ENCODE data around the gene CMSS1. TPM values are rescaled to one million over a fixed set of nuclear protein-coding genes. Genes with fewer than 3 reads are reported as not detected.

The CMSS1 gene
- total and polyA plus RNA-seq, 2 of the 13 experiments (the other 11 are each of a cell fraction or from before 2014, with no cell fraction given) = 6.4 to 48.7 TPM

DNA sequence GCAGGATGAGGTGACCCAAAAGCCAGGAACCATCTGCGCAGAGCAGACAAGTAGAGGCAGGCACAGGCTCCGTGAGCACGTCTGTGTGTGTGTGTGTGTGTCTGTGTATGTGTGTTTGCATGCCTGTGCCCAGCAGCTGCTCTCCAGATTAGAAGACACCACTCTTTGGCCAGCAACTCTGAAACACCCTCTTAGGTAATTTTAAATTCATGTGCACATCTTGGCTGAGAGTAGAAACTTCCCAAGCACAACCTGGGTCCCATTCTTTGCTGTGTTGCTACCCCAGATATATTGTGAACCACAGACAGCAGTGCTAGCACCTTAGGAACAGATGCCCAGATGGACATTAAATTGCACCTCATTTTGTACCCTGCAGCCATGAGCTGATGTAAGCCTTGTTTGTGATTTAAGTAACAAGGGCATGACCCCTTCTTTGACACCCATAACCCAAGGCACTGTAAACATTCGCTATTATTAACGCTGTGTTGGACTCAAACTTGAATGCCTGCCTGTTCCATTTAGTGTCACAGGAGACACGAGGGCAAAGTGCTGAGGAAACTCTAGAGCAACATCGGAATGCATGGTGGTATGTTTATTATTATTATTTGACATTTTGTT, 296.9 kb downstream of the CMSS1 start, which contains the start of gene FILIP1L (continued):
- TF ChIP-seq HMG20B (CRISPR knock-in tag; conservative IDR thresholded peaks at IDR 0.05) (no peak), ZNF556 (CRISPR knock-in tag; IDR thresholded peaks at IDR 0.05; ENCODE audit: borderline replicate concordance) (no peak), NR2F6 (IDR thresholded peaks at IDR 0.05) (peak; percentile 88), NR2F6 (CRISPR knock-in tag; IDR thresholded peaks at IDR 0.05) (peak; percentile 84), RARA (CRISPR knock-in tag; IDR thresholded peaks at IDR 0.05) (peak; percentile 97), IRF2 (CRISPR knock-in tag; IDR thresholded peaks at IDR 0.05) (peak; percentile 30; the same call in 1 of the 2 replicates), CEBPG (CRISPR knock-in tag; IDR thresholded peaks at IDR 0.05) (peak; percentile 67), ZNF292 (CRISPR knock-in tag; IDR thresholded peaks at IDR 0.05; ENCODE audit: borderline replicate concordance, low read depth) (peak; percentile 31; the same call in 1 of the 2 replicates), SOX13 (IDR thresholded peaks at IDR 0.05) (no peak), SOX13 (CRISPR knock-in tag; conservative IDR thresholded peaks at IDR 0.05 in 1 of 2, IDR thresholded peaks at IDR 0.05 in 1 of 2) (peak in 1 of 2 experiments; percentile 68; a peak in 2 of 4 replicates), ZNF331 (CRISPR knock-in tag; IDR thresholded peaks at IDR 0.05) (0 out of 2 replicates have a peak, but pooled peaks have one; percentile 48), ZNF33A (CRISPR knock-in tag; IDR thresholded peaks at IDR 0.05; ENCODE audit: borderline replicate concordance) (no peak), MEF2D (CRISPR knock-in tag; IDR thresholded peaks at IDR 0.05) (peak; percentile 45; the same call in 1 of the 2 replicates), RXRA (CRISPR knock-in tag; IDR thresholded peaks at IDR 0.05) (peak; percentile 44; the same call in 1 of the 2 replicates), HNF4A (CRISPR knock-in tag; IDR thresholded peaks at IDR 0.05) (peak; percentile 63), GATAD2A (CRISPR knock-in tag; IDR thresholded peaks at IDR 0.05) (peak; percentile 57; the same call in 1 of the 2 replicates)
- TF ChIP-seq, protein P1, sequence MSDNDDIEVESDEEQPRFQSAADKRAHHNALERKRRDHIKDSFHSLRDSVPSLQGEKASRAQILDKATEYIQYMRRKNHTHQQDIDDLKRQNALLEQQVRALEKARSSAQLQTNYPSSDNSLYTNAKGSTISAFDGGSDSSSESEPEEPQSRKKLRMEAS (IDR thresholded peaks at IDR 0.05) = peak; percentile 63
- TF ChIP-seq, protein P2, sequence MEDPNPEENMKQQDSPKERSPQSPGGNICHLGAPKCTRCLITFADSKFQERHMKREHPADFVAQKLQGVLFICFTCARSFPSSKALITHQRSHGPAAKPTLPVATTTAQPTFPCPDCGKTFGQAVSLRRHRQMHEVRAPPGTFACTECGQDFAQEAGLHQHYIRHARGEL (CRISPR knock-in tag; IDR thresholded peaks at IDR 0.05) = no peak
- TF ChIP-seq, protein P3, sequence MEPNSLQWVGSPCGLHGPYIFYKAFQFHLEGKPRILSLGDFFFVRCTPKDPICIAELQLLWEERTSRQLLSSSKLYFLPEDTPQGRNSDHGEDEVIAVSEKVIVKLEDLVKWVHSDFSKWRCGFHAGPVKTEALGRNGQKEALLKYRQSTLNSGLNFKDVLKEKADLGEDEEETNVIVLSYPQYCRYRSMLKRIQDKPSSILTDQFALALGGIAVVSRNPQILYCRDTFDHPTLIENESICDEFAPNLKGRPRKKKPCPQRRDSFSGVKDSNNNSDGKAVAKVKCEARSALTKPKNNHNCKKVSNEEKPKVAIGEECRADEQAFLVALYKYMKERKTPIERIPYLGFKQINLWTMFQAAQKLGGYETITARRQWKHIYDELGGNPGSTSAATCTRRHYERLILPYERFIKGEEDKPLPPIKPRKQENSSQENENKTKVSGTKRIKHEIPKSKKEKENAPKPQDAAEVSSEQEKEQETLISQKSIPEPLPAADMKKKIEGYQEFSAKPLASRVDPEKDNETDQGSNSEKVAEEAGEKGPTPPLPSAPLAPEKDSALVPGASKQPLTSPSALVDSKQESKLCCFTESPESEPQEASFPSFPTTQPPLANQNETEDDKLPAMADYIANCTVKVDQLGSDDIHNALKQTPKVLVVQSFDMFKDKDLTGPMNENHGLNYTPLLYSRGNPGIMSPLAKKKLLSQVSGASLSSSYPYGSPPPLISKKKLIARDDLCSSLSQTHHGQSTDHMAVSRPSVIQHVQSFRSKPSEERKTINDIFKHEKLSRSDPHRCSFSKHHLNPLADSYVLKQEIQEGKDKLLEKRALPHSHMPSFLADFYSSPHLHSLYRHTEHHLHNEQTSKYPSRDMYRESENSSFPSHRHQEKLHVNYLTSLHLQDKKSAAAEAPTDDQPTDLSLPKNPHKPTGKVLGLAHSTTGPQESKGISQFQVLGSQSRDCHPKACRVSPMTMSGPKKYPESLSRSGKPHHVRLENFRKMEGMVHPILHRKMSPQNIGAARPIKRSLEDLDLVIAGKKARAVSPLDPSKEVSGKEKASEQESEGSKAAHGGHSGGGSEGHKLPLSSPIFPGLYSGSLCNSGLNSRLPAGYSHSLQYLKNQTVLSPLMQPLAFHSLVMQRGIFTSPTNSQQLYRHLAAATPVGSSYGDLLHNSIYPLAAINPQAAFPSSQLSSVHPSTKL (CRISPR knock-in tag; IDR thresholded peaks at IDR 0.05) = peak; percentile 86
- TF ChIP-seq, protein P4, sequence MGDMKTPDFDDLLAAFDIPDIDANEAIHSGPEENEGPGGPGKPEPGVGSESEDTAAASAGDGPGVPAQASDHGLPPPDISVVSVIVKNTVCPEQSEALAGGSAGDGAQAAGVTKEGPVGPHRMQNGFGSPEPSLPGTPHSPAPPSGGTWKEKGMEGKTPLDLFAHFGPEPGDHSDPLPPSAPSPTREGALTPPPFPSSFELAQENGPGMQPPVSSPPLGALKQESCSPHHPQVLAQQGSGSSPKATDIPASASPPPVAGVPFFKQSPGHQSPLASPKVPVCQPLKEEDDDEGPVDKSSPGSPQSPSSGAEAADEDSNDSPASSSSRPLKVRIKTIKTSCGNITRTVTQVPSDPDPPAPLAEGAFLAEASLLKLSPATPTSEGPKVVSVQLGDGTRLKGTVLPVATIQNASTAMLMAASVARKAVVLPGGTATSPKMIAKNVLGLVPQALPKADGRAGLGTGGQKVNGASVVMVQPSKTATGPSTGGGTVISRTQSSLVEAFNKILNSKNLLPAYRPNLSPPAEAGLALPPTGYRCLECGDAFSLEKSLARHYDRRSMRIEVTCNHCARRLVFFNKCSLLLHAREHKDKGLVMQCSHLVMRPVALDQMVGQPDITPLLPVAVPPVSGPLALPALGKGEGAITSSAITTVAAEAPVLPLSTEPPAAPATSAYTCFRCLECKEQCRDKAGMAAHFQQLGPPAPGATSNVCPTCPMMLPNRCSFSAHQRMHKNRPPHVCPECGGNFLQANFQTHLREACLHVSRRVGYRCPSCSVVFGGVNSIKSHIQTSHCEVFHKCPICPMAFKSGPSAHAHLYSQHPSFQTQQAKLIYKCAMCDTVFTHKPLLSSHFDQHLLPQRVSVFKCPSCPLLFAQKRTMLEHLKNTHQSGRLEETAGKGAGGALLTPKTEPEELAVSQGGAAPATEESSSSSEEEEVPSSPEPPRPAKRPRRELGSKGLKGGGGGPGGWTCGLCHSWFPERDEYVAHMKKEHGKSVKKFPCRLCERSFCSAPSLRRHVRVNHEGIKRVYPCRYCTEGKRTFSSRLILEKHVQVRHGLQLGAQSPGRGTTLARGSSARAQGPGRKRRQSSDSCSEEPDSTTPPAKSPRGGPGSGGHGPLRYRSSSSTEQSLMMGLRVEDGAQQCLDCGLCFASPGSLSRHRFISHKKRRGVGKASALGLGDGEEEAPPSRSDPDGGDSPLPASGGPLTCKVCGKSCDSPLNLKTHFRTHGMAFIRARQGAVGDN (CRISPR knock-in tag; IDR thresholded peaks at IDR 0.05) = peak; percentile 27; the same call in 1 of the 2 replicates
- TF ChIP-seq, protein P5, sequence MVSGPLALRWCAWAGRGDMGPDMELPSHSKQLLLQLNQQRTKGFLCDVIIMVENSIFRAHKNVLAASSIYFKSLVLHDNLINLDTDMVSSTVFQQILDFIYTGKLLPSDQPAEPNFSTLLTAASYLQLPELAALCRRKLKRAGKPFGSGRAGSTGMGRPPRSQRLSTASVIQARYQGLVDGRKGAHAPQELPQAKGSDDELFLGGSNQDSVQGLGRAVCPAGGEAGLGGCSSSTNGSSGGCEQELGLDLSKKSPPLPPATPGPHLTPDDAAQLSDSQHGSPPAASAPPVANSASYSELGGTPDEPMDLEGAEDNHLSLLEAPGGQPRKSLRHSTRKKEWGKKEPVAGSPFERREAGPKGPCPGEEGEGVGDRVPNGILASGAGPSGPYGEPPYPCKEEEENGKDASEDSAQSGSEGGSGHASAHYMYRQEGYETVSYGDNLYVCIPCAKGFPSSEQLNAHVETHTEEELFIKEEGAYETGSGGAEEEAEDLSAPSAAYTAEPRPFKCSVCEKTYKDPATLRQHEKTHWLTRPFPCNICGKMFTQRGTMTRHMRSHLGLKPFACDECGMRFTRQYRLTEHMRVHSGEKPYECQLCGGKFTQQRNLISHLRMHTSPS (CRISPR knock-in tag; IDR thresholded peaks at IDR 0.05; ENCODE audit: low read depth) = peak; percentile 50; the same call in 1 of the 2 replicates

Data from HepG2 (cell line).